Upper lobe of left lung (tissue), 4 donors: ENCODE measurements around the gene CYP4F3.

Source experiments
- EP300 ChIP-seq, 4 donors: sonication (generic); formaldehyde crosslinking; IDR thresholded peaks; one replicate each; pipeline ENCODE4 v1.5.1; 2017; ENCODE audit warnings: antibody characterized with exemption in 4 of 4, control low read depth in 2 of 4
- POLR2AphosphoS5 ChIP-seq, 2 donors: sonication (generic); formaldehyde crosslinking; IDR thresholded peaks; one replicate each; pipeline ENCODE4 v1.5.1; 2017; ENCODE audit warnings: antibody characterized with exemption in 2 of 2
- TF ChIP-seq, protein P1 (sequence below), 6 experiments: fragments of 450-650 bp in 4 of 6; fragments of 200-600 bp in 2 of 6; sonication (generic) in 2 of 6; IDR thresholded peaks; one replicate each; pipeline ENCODE4 v1.5.1; 2016 to 2019; ENCODE audit warnings: antibody characterized with exemption in 6 of 6

GRCh38 chr19:15622991-15623390 is 17.7 kb upstream of the CYP4F3 start:
- TF ChIP-seq, protein P1, sequence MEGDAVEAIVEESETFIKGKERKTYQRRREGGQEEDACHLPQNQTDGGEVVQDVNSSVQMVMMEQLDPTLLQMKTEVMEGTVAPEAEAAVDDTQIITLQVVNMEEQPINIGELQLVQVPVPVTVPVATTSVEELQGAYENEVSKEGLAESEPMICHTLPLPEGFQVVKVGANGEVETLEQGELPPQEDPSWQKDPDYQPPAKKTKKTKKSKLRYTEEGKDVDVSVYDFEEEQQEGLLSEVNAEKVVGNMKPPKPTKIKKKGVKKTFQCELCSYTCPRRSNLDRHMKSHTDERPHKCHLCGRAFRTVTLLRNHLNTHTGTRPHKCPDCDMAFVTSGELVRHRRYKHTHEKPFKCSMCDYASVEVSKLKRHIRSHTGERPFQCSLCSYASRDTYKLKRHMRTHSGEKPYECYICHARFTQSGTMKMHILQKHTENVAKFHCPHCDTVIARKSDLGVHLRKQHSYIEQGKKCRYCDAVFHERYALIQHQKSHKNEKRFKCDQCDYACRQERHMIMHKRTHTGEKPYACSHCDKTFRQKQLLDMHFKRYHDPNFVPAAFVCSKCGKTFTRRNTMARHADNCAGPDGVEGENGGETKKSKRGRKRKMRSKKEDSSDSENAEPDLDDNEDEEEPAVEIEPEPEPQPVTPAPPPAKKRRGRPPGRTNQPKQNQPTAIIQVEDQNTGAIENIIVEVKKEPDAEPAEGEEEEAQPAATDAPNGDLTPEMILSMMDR (IDR thresholded peaks at IDR 0.05), result no peak
- no peak for TF ChIP-seq EP300 (IDR thresholded peaks at IDR 0.05)
- no peak for TF ChIP-seq POLR2AphosphoS5 (IDR thresholded peaks at IDR 0.05)
